Left ventricle myocardium inferior (tissue), 1 donor: ENCODE measurements around the gene CTTN. TPM values are rescaled to one million over a fixed set of nuclear protein-coding genes. Genes with fewer than 3 reads are reported as not detected.

ENCODE experiments used
- DNase-seq: peaks from one replicate; pipeline ENCODE4 v3.0.0-alpha.2; 2020
- H3K27ac ChIP-seq: fragments of 200-600 bp; replicated peaks from 2 replicates; pipeline ENCODE4 v1.8.0; 2021
- H3K27me3 ChIP-seq: fragments of 200-600 bp; 2 replicates; pipeline ENCODE4 v1.8.0; 2021; ENCODE audit warnings: low read depth
- H3K36me3 ChIP-seq: fragments of 200-600 bp; 2 replicates; pipeline ENCODE4 v1.8.0; 2021
- H3K4me1 ChIP-seq: fragments of 200-600 bp; 2 replicates; pipeline ENCODE4 v1.8.0; 2021
- H3K4me3 ChIP-seq: fragments of 200-600 bp; 2 replicates; pipeline ENCODE4 v1.8.0; 2021; ENCODE audit warnings: mild to moderate bottlenecking, moderate library complexity
- H3K9me3 ChIP-seq: fragments of 200-600 bp; replicated peaks from 2 replicates; pipeline ENCODE4 v1.8.0; 2021
- intact Hi-C: fragments of 100-400 bp; cut with micrococcal nuclease; formaldehyde crosslinking; loops from one replicate; pipeline ENCODE4 v1.11.0; 2022
- total RNA-seq: library from RNA; stranded (reverse); fragmentation: NEBNext Ultra II Directional; extraction: Animal tissue kit (Norgen Biotek cat#: 25700); gene quantifications from one replicate; pipeline ENCODE4 v1.2.1, GENCODE V29; 2021
- TF ChIP-seq, protein P1 (sequence below): fragments of 200-600 bp; IDR thresholded peaks from 2 replicates; pipeline ENCODE4 v1.8.0; 2021; ENCODE audit warnings: antibody characterized with exemption, mild to moderate bottlenecking, borderline replicate concordance
- donor health status: DM: no; HTN: yes; CAD: no; lungs with severe emphysema.

The CTTN gene
- total RNA-seq, 1 donor from 2014 or later: 144 TPM

- DNase-seq: no peak
- Histone ChIP-seq H3K27me3 (no peaks in the 10 kb centered on the region), H3K4me3 (no peak overlapping the region), H3K27ac (no peak overlapping the region), H3K4me1 (no peaks in the 10 kb centered on the region), H3K9me3 (no peaks in the 10 kb centered on the region), H3K36me3 (peaks cover 97% of the 10 kb centered on the region)
- intact Hi-C loops: no loop called here
- TF ChIP-seq, protein P1, sequence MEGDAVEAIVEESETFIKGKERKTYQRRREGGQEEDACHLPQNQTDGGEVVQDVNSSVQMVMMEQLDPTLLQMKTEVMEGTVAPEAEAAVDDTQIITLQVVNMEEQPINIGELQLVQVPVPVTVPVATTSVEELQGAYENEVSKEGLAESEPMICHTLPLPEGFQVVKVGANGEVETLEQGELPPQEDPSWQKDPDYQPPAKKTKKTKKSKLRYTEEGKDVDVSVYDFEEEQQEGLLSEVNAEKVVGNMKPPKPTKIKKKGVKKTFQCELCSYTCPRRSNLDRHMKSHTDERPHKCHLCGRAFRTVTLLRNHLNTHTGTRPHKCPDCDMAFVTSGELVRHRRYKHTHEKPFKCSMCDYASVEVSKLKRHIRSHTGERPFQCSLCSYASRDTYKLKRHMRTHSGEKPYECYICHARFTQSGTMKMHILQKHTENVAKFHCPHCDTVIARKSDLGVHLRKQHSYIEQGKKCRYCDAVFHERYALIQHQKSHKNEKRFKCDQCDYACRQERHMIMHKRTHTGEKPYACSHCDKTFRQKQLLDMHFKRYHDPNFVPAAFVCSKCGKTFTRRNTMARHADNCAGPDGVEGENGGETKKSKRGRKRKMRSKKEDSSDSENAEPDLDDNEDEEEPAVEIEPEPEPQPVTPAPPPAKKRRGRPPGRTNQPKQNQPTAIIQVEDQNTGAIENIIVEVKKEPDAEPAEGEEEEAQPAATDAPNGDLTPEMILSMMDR: no peak
These were observed 32.6 kb downstream of the CTTN start for GRCh38 chr11:70430671-70431574.

DNA sequence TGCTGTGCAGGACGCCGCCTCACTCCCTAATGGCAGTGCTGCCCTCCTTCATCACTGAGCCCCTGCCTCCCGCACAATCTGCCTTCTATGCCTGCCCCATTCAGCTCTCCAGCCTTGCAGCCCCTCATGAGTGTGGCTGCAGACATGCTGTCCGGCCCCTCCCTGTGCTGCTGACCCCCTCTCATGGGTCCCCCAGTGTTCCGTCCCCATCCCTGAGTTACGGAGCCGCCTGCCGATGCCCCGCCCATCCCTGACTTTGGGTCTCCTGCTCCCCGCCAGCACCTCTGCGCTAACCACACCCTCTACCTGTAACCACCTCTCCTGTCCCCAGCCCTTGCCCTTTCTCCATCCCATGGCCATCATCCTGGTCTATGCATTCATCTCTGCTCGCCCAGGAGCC, 33.3 kb downstream of the CTTN start:
- Histone ChIP-seq H3K27ac (no peak overlapping the region), H3K4me1 (no peaks in the 10 kb centered on the region), H3K36me3 (peaks cover 97% of the 10 kb centered on the region), H3K4me3 (no peak overlapping the region), H3K27me3 (no peaks in the 10 kb centered on the region), H3K9me3 (no peaks in the 10 kb centered on the region)
- no peak for DNase-seq
- TF ChIP-seq, protein P1: no peak
- intact Hi-C loops: no loop called here

GRCh38 chr11:70432065-70432464, 33.7 kb downstream of the CTTN start:
- Histone ChIP-seq H3K9me3 (no peaks in the 10 kb centered on the region), H3K27me3 (no peaks in the 10 kb centered on the region), H3K4me3 (no peak overlapping the region), H3K27ac (no peak overlapping the region), H3K36me3 (peaks cover 97% of the 10 kb centered on the region), H3K4me1 (no peaks in the 10 kb centered on the region)
- TF ChIP-seq, protein P1: no peak
- intact Hi-C loops: no loop called here
- no peak for DNase-seq

- Histone ChIP-seq H3K27me3 (no peaks in the 10 kb centered on the region), H3K27ac (no peak overlapping the region), H3K36me3 (peaks cover 97% of the 10 kb centered on the region), H3K4me3 (no peak overlapping the region), H3K4me1 (no peaks in the 10 kb centered on the region), H3K9me3 (no peaks in the 10 kb centered on the region)
- intact Hi-C loops: no loop called here
- TF ChIP-seq, protein P1: no peak
- DNase-seq: no peak
These were observed 34.3 kb downstream of the CTTN start for GRCh38 chr11:70432580-70432979.

GRCh38 chr11:70433038-70433437, 34.7 kb downstream of the CTTN start:
- no peak for DNase-seq
- Histone ChIP-seq H3K4me3 (no peak overlapping the region), H3K4me1 (no peaks in the 10 kb centered on the region), H3K36me3 (peaks cover 96% of the 10 kb centered on the region), H3K27ac (no peak overlapping the region), H3K27me3 (no peaks in the 10 kb centered on the region), H3K9me3 (no peaks in the 10 kb centered on the region)
- intact Hi-C loops: no loop called here
- TF ChIP-seq, protein P1: no peak
